EH (cell line): ENCODE results near the gene RAD52.

Source experiments
- DNase-seq: peaks from one replicate; pipeline ENCODE4 v3.0.0-alpha.2; 2015; ENCODE audit warnings: low read depth

Gene RAD52

GRCh38 chr12:913919-914698, 35.4 kb downstream of the RAD52 start:
- DNase-seq: peak; percentile 73

GRCh38 chr12:912466-913235, 36.8 kb downstream of the RAD52 start:
- no peak for DNase-seq

- no peak for DNase-seq
Measured at GRCh38 chr12:911191-911826, 38.2 kb downstream of the RAD52 start.

GRCh38 chr12:910416-910815, 39.1 kb downstream of the RAD52 start:
- DNase-seq: no peak

- DNase-seq: no peak
Measured at GRCh38 chr12:909861-910260, 39.6 kb downstream of the RAD52 start.

GRCh38 chr12:907413-908185, 41.9 kb downstream of the RAD52 start:
- no peak for DNase-seq

GRCh38 chr12:906062-906585, 43.4 kb downstream of the RAD52 start:
- DNase-seq: no peak

- no peak for DNase-seq
Measured at GRCh38 chr12:905261-906031, 44.0 kb downstream of the RAD52 start.

GRCh38 chr12:904010-904414, 45.5 kb downstream of the RAD52 start:
- DNase-seq: no peak

GRCh38 chr12:903055-903454, 46.4 kb downstream of the RAD52 start:
- no peak for DNase-seq

GRCh38 chr12:902581-902980, 46.9 kb downstream of the RAD52 start:
- no peak for DNase-seq

GRCh38 chr12:897386-897785, 52.1 kb downstream of the RAD52 start:
- DNase-seq: no peak

GRCh38 chr12:896031-896430, 53.5 kb downstream of the RAD52 start:
- no peak for DNase-seq

GRCh38 chr12:894226-894625, 55.3 kb downstream of the RAD52 start:
- no peak for DNase-seq

GRCh38 chr12:886206-886605, 63.3 kb downstream of the RAD52 start:
- DNase-seq: no peak

- DNase-seq: no peak
Measured at GRCh38 chr12:885701-886100, 63.8 kb downstream of the RAD52 start.

- DNase-seq: no peak
Measured at GRCh38 chr12:884746-885414, 64.6 kb downstream of the RAD52 start.

GRCh38 chr12:880656-881055, 68.8 kb downstream of the RAD52 start:
- no peak for DNase-seq

GRCh38 chr12:879641-880040, 69.9 kb downstream of the RAD52 start:
- DNase-seq: no peak

GRCh38 chr12:873954-874353, 75.5 kb downstream of the RAD52 start:
- peak; percentile 24 for DNase-seq

- DNase-seq: no peak
Measured at GRCh38 chr12:870378-870777, 79.1 kb downstream of the RAD52 start.
